Lower leg skin (tissue), 3 donors: Measurements from ENCODE around the gene EIF3L.

Source experiments
- CTCF ChIP-seq, 3 donors: fragments of 450-650 bp; IDR thresholded peaks; one replicate each; pipeline ENCODE4 v1.5.1; 2016; ENCODE audit warnings: antibody characterized with exemption in 3 of 3, mild to moderate bottlenecking in 3 of 3, moderate library complexity in 2 of 3
- POLR2A ChIP-seq, 2 donors: fragments of 450-650 bp; IDR thresholded peaks; one replicate each; pipeline ENCODE4 v1.6.1; 2016 to 2017; ENCODE audit warnings: antibody characterized with exemption in 2 of 2, mild to moderate bottlenecking in 1 of 2, moderate library complexity in 1 of 2

GRCh38 chr22:37816543-37817180 is 32.6 kb upstream of the EIF3L start:
- TF ChIP-seq POLR2A (IDR thresholded peaks at IDR 0.05) (no peak), CTCF (IDR thresholded peaks at IDR 0.05) (no peak)
